ENCODE results near the gene THRB. TPM values are rescaled to one million over a fixed set of nuclear protein-coding genes. Genes with fewer than 3 reads are reported as not detected.

Gene THRB
- polyA plus RNA-seq, 1 of the 3 experiments (the other 2 are of a cell fraction) = 0.02 TPM

DNA sequence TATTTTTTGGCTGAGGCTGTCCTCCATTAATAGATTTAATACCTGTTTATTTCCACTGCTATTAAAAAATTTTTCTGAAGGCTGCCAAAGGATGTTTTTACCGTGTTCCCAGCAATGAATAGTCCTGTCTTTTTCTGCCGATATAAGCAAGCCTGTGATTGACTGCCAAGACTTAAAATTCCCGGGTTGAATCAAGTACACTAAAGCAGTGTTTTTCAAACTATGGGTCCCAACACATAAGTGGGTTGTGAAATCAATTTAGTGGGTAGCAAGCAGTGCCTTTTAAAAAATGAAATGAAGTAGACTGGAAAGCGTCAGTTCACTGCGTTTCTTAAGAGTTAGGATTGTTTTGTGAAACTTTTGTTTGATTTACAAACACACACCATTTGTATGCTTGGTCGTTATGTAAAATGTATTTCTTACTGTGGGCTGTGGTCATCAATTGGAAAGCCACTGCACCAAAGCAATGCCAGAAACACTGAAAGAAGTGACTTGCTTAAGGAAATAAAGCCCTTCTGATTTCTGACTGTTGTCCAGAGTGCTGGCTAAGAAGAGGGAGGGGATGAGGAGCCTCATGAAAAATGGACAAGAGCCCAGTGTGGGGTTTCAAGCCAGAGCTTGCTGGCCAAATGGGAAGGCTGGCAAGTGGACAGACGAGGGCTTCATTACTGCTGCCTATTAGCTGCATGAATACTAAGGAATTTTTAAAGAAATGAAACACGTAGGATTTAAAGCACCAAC, 206.0 kb downstream of the THRB start:
- Histone ChIP-seq H3K79me2 (ENCODE audit: insufficient read depth) (no peaks in the 10 kb centered on the region), H3K9me2 (no peaks in the 10 kb centered on the region), H3K4me3 (ENCODE audit: low read depth in 2 of 2, low read length in 1 of 2) (no peak overlapping the region), H3F3A (replicated peaks; ENCODE audit: insufficient read depth) (no peaks in the 10 kb centered on the region), H3K9ac (no peak overlapping the region), H3K27me3 (ENCODE audit: insufficient read depth) (no peaks in the 10 kb centered on the region), H3K4me1 (ENCODE audit: control insufficient read depth in 1 of 2, insufficient read depth in 2 of 2, low read depth in 1 of 2, low read length in 1 of 2) (no peaks in the 10 kb centered on the region), H3K27ac (ENCODE audit: low read depth in 2 of 2, low read length in 1 of 2) (no peak overlapping the region), H3K36me3 (replicated peaks in 1 of 2; ENCODE audit: control insufficient read depth in 1 of 2, insufficient read depth in 2 of 2, low read length in 1 of 2) (no peaks in the 10 kb centered on the region), H3K9me3 (no peaks in the 10 kb centered on the region), H4K20me1 (ENCODE audit: insufficient read depth) (no peaks in the 10 kb centered on the region), H3K4me2 (no peak overlapping the region), H2AFZ (ENCODE audit: low read depth) (no peak overlapping the region)
- no peak for DNase-seq
- WGBS (ENCODE audit: low lambda C conversion rate) = 67% methylated on average over 8 of the region's 8 CpGs
- POLR2A ChIA-PET = no interaction called here
- CTCF ChIA-PET = no interaction called here
- TF ChIP-seq SIN3A (IDR thresholded peaks at IDR 0.05; ENCODE audit: borderline replicate concordance, low read depth, low read length) (no peak), RFX5 (IDR thresholded peaks at IDR 0.05; ENCODE audit: low read length) (no peak), EP300 (IDR thresholded peaks at IDR 0.05; ENCODE audit: borderline replicate concordance in 1 of 2, low read depth in 1 of 2, low read length in 1 of 2) (no peak), TEAD4 (IDR thresholded peaks at IDR 0.05; ENCODE audit: borderline replicate concordance, insufficient read depth) (no peak), MEF2A (IDR thresholded peaks at IDR 0.05; ENCODE audit: borderline replicate concordance, low read depth) (no peak), POLR2AphosphoS5 (IDR thresholded peaks at IDR 0.05; ENCODE audit: low read depth, low read length) (no peak), GABPA (IDR thresholded peaks at IDR 0.05; ENCODE audit: low read depth) (no peak), FOXJ3 (CRISPR knock-in tag; IDR thresholded peaks at IDR 0.05) (no peak), YY1 (IDR thresholded peaks at IDR 0.05; ENCODE audit: low read depth) (no peak), NRF1 (IDR thresholded peaks at IDR 0.05; ENCODE audit: low read depth, low read length) (no peak), FOSL2 (IDR thresholded peaks at IDR 0.05; ENCODE audit: borderline replicate concordance, low read depth) (no peak), MXI1 (IDR thresholded peaks at IDR 0.05; ENCODE audit: low read depth, low read length) (no peak), ELF1 (IDR thresholded peaks at IDR 0.05) (no peak), CHD2 (IDR thresholded peaks at IDR 0.05; ENCODE audit: low read length, partially characterized antibody) (no peak)
- TF ChIP-seq, protein P1, sequence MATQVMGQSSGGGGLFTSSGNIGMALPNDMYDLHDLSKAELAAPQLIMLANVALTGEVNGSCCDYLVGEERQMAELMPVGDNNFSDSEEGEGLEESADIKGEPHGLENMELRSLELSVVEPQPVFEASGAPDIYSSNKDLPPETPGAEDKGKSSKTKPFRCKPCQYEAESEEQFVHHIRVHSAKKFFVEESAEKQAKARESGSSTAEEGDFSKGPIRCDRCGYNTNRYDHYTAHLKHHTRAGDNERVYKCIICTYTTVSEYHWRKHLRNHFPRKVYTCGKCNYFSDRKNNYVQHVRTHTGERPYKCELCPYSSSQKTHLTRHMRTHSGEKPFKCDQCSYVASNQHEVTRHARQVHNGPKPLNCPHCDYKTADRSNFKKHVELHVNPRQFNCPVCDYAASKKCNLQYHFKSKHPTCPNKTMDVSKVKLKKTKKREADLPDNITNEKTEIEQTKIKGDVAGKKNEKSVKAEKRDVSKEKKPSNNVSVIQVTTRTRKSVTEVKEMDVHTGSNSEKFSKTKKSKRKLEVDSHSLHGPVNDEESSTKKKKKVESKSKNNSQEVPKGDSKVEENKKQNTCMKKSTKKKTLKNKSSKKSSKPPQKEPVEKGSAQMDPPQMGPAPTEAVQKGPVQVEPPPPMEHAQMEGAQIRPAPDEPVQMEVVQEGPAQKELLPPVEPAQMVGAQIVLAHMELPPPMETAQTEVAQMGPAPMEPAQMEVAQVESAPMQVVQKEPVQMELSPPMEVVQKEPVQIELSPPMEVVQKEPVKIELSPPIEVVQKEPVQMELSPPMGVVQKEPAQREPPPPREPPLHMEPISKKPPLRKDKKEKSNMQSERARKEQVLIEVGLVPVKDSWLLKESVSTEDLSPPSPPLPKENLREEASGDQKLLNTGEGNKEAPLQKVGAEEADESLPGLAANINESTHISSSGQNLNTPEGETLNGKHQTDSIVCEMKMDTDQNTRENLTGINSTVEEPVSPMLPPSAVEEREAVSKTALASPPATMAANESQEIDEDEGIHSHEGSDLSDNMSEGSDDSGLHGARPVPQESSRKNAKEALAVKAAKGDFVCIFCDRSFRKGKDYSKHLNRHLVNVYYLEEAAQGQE (IDR thresholded peaks at IDR 0.05; ENCODE audit: low read depth, low read length) = no peak
- TF ChIP-seq, protein P2, sequence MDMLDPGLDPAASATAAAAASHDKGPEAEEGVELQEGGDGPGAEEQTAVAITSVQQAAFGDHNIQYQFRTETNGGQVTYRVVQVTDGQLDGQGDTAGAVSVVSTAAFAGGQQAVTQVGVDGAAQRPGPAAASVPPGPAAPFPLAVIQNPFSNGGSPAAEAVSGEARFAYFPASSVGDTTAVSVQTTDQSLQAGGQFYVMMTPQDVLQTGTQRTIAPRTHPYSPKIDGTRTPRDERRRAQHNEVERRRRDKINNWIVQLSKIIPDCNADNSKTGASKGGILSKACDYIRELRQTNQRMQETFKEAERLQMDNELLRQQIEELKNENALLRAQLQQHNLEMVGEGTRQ (IDR thresholded peaks at IDR 0.05; ENCODE audit: borderline replicate concordance, low read depth, low read length) = no peak
- TF ChIP-seq, protein P3, sequence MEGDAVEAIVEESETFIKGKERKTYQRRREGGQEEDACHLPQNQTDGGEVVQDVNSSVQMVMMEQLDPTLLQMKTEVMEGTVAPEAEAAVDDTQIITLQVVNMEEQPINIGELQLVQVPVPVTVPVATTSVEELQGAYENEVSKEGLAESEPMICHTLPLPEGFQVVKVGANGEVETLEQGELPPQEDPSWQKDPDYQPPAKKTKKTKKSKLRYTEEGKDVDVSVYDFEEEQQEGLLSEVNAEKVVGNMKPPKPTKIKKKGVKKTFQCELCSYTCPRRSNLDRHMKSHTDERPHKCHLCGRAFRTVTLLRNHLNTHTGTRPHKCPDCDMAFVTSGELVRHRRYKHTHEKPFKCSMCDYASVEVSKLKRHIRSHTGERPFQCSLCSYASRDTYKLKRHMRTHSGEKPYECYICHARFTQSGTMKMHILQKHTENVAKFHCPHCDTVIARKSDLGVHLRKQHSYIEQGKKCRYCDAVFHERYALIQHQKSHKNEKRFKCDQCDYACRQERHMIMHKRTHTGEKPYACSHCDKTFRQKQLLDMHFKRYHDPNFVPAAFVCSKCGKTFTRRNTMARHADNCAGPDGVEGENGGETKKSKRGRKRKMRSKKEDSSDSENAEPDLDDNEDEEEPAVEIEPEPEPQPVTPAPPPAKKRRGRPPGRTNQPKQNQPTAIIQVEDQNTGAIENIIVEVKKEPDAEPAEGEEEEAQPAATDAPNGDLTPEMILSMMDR (IDR thresholded peaks at IDR 0.05) = no peak
